Measurements from ENCODE around the gene RASGRP2.

RASGRP2 gene

GRCh38 chr11:64757549-64758329 lies 13.8 kb upstream of the RASGRP2 start:
- no peak for FAIRE-seq
- no peak for DNase-seq (ENCODE audit: low spot score)

- FAIRE-seq: no peak
- DNase-seq (ENCODE audit: low spot score): no peak
Observed at GRCh38 chr11:64755681-64756361, 11.9 kb upstream of the RASGRP2 start.

- no peak for FAIRE-seq
- DNase-seq (ENCODE audit: low spot score): no peak
Observed at GRCh38 chr11:64754919-64755662, 11.1 kb upstream of the RASGRP2 start.

- DNase-seq (ENCODE audit: low spot score): no peak
- FAIRE-seq: no peak
Observed at GRCh38 chr11:64754124-64754918, 10.4 kb upstream of the RASGRP2 start.

GRCh38 chr11:64753380-64754123 lies 9.6 kb upstream of the RASGRP2 start:
- FAIRE-seq (no peak), DNase-seq (ENCODE audit: low spot score) (no peak)

GRCh38 chr11:64753019-64753379 lies 9.1 kb upstream of the RASGRP2 start:
- FAIRE-seq: no peak
- no peak for DNase-seq (ENCODE audit: low spot score)

- FAIRE-seq (no peak), DNase-seq (ENCODE audit: low spot score) (no peak)
Observed at GRCh38 chr11:64752175-64752970, 8.4 kb upstream of the RASGRP2 start.

- DNase-seq (ENCODE audit: low spot score) (no peak), FAIRE-seq (no peak)
Observed at GRCh38 chr11:64751580-64751979, 7.6 kb upstream of the RASGRP2 start.

GRCh38 chr11:64751136-64751535 lies 7.2 kb upstream of the RASGRP2 start:
- no peak for DNase-seq (ENCODE audit: low spot score)
- FAIRE-seq: no peak

GRCh38 chr11:64750361-64751054 lies 6.6 kb upstream of the RASGRP2 start:
- DNase-seq (ENCODE audit: low spot score) (no peak), FAIRE-seq (no peak)

GRCh38 chr11:64747961-64748665 lies 4.2 kb upstream of the RASGRP2 start:
- FAIRE-seq (no peak), DNase-seq (ENCODE audit: low spot score) (no peak)

GRCh38 chr11:64746486-64746885 lies 2.5 kb upstream of the RASGRP2 start:
- FAIRE-seq: no peak
- no peak for DNase-seq (ENCODE audit: low spot score)

GRCh38 chr11:64745521-64746328 lies 1.8 kb upstream of the RASGRP2 start:
- FAIRE-seq (no peak), DNase-seq (ENCODE audit: low spot score) (no peak)

GRCh38 chr11:64745189-64745520 lies 1.2 kb upstream of the RASGRP2 start:
- DNase-seq (ENCODE audit: low spot score) (no peak), FAIRE-seq (no peak)

GRCh38 chr11:64744544-64745188 lies 724 bp upstream of the RASGRP2 start:
- no peak for FAIRE-seq

GRCh38 chr11:64742889-64743590 lies 902 bp downstream of the RASGRP2 start:
- DNase-seq (ENCODE audit: low spot score) (peak; percentile 93), FAIRE-seq (peak; percentile 75)

More at GRCh38 chr11:64744544-64745188, 724 bp upstream of the RASGRP2 start:
- DNase-seq (ENCODE audit: low spot score): no peak
